Measurements from ENCODE around the gene HSPB7. TPM values are rescaled to one million over a fixed set of nuclear protein-coding genes. Genes with fewer than 3 reads are reported as not detected.

The HSPB7 gene
- total RNA-seq, 1 experiment from 2014 or later, result not detected

DNA sequence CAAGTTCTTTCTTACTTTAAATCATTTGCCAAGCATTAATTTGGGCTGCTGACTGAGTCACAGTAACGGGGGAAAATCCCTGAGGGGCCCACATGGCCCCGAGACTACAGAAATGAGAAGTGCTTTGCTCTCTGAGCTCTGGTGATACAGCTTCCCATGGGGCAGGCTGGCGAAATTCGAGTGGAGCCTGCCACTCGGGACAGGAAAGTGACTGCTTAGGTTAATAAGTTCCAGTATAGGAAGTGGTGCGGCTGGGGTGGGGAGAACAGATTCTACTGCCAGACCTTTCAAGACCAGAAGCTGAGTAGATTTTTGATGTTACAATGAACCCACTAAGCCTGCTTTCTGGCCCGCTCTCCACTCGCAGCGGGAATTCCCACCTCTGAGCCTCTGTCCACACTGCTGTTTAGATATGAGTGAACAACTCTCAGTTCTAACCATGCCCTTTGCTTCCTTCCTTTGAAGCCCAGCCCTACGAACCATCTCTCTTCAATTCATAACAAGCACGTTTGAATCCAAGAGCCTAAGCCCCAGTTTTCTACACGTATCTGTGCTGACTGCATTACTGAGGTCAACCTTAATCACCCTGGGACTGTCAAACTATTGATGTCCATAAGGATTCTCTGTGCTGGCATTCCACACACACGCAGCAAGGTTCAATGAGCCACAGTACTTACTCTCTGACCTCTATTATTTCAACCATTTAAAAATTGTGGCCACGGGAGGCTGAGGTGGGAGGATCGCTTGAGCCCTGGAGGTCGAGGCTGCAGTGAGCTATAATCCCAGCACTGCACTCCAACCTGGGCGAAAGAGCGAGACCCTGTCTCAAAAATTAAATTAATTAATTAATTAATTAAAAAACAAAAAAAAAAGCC is 51.5 kb downstream of the HSPB7 start:
- CTCF ChIA-PET, result no interaction called here

DNA sequence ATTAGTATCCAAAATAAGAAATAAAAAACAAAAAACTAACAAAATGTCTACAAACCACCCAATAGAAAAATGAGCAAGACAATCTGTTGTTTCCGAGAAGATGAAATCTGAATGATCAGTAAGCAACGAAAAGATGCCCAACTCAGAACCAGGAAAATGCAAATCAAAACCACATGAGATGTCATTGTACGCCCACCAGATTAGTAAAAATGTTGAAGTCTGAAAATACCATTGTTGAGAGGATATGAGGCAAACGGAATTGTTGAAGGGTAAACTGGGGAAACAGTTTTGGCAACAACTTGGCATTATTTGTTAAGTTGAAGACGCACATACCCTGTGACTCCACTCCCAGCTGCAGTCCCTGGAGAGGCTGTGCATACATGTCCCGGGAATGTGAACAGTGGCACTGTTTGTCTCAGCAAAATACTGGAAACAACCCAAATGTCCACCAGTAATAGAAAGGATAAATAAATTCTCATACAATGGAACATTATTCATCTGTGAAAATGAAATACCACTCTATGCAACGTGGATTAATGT is 52.5 kb downstream of the HSPB7 start:
- no TSS peak for BruUV-seq (replicated peaks)
- no peaks in the 10 kb centered on the region for H3K4me1 ChIP-seq
- POLR2A ChIA-PET, result no interaction called here
- intact Hi-C loops (cut with micrococcal nuclease; ENCODE audit: unreplicated experiment), result no loop called here
- CTCF ChIA-PET, result no interaction called here
- H3K4me3 ChIP-seq (ENCODE audit: low read depth, low read length), result no peak overlapping the region
- Mint-ChIP-seq H3K4me3 (ENCODE audit: unreplicated experiment) (no peak overlapping the region), H3K27ac (ENCODE audit: unreplicated experiment) (no peak overlapping the region), H3K27me3 (ENCODE audit: insufficient read depth, unreplicated experiment) (no peaks in the 10 kb centered on the region), H3K9me3 (ENCODE audit: unreplicated experiment) (no peaks in the 10 kb centered on the region), H3K36me3 (ENCODE audit: insufficient read depth, unreplicated experiment) (peaks cover 32% of the 10 kb centered on the region), H3K4me1 (ENCODE audit: low read depth, unreplicated experiment) (no peaks in the 10 kb centered on the region)
- no peaks in the 10 kb centered on the region; the same call in 1 of the 2 replicates for H3K36me3 ChIP-seq (ENCODE audit: control insufficient read depth, insufficient read depth, low read length)
- no peaks in the 10 kb centered on the region for H3K27me3 ChIP-seq (replicated peaks; ENCODE audit: control insufficient read depth, insufficient read depth, low read length)
- TF ChIP-seq, protein P1, sequence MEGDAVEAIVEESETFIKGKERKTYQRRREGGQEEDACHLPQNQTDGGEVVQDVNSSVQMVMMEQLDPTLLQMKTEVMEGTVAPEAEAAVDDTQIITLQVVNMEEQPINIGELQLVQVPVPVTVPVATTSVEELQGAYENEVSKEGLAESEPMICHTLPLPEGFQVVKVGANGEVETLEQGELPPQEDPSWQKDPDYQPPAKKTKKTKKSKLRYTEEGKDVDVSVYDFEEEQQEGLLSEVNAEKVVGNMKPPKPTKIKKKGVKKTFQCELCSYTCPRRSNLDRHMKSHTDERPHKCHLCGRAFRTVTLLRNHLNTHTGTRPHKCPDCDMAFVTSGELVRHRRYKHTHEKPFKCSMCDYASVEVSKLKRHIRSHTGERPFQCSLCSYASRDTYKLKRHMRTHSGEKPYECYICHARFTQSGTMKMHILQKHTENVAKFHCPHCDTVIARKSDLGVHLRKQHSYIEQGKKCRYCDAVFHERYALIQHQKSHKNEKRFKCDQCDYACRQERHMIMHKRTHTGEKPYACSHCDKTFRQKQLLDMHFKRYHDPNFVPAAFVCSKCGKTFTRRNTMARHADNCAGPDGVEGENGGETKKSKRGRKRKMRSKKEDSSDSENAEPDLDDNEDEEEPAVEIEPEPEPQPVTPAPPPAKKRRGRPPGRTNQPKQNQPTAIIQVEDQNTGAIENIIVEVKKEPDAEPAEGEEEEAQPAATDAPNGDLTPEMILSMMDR (IDR thresholded peaks at IDR 0.05; ENCODE audit: insufficient read depth in 1 of 2, low read depth in 1 of 2, low read length in 1 of 2, severe bottlenecking in 1 of 2, unreplicated experiment in 1 of 2), result no peak
- no peaks in the 10 kb centered on the region for H3K9me3 ChIP-seq
- no peak for DNase-seq

More for the DNA sequence above, 51.5 kb downstream of the HSPB7 start:
- Histone ChIP-seq H3K4me3 (ENCODE audit: low read depth, low read length) (no peak overlapping the region), H3K9me3 (no peaks in the 10 kb centered on the region), H3K27me3 (replicated peaks; ENCODE audit: control insufficient read depth, insufficient read depth, low read length) (no peaks in the 10 kb centered on the region), H3K4me1 (no peaks in the 10 kb centered on the region), H3K36me3 (ENCODE audit: control insufficient read depth, insufficient read depth, low read length) (no peaks in the 10 kb centered on the region; the same call in 1 of the 2 replicates)
- Mint-ChIP-seq H3K9me3 (ENCODE audit: unreplicated experiment) (no peaks in the 10 kb centered on the region), H3K27me3 (ENCODE audit: insufficient read depth, unreplicated experiment) (no peaks in the 10 kb centered on the region), H3K4me3 (ENCODE audit: unreplicated experiment) (no peak overlapping the region), H3K36me3 (ENCODE audit: insufficient read depth, unreplicated experiment) (peaks cover 29% of the 10 kb centered on the region), H3K27ac (ENCODE audit: unreplicated experiment) (no peak overlapping the region), H3K4me1 (ENCODE audit: low read depth, unreplicated experiment) (no peaks in the 10 kb centered on the region)
- BruUV-seq (replicated peaks), result no TSS peak
- TF ChIP-seq, protein P1 (IDR thresholded peaks at IDR 0.05; ENCODE audit: insufficient read depth in 1 of 2, low read depth in 1 of 2, low read length in 1 of 2, severe bottlenecking in 1 of 2, unreplicated experiment in 1 of 2), result no peak
- POLR2A ChIA-PET, result no interaction called here
- DNase-seq, result no peak
- intact Hi-C loops (cut with micrococcal nuclease; ENCODE audit: unreplicated experiment), result no loop called here

Other genes with a start within 250 kb of the HSPB7 start
- gene UQCRHL, start 210.4 kb downstream of the HSPB7 start, total RNA-seq (2022), result 1.8 and 1.9 TPM in 2 replicates
- 46.4 and 47.3 TPM in 2 replicates for gene SPEN, start 170.3 kb downstream of the HSPB7 start, total RNA-seq (2022)
- 21.5 and 23.5 TPM in 2 replicates for gene ZBTB17, start 41.9 kb downstream of the HSPB7 start, total RNA-seq (2022)
- 0.16 TPM in 1 of 2 replicates, not detected in the other for gene SRARP, start 13.8 kb downstream of the HSPB7 start, total RNA-seq (2022)
- gene CLCNKA, start 4.0 kb upstream of the HSPB7 start, total RNA-seq (2022), result 0.46 TPM in 1 of 2 replicates, not detected in the other
- not detected in 2 replicates for gene CLCNKB, start 25.7 kb upstream of the HSPB7 start, total RNA-seq (2022)
- 0.41 and 0.44 TPM in 2 replicates for gene FAM131C, start 55.6 kb upstream of the HSPB7 start, total RNA-seq (2022)
- 31.2 and 37.8 TPM in 2 replicates for gene EPHA2, start 138.0 kb upstream of the HSPB7 start, total RNA-seq (2022)
- gene ARHGEF19, start 194.6 kb upstream of the HSPB7 start, total RNA-seq (2022), result 7.7 and 8.0 TPM in 2 replicates
- gene CPLANE2, start 219.1 kb upstream of the HSPB7 start, total RNA-seq (2022), result 2.1 and 4.2 TPM in 2 replicates